Activated CD8-positive, alpha-beta memory T cell treated with anti-CD3 and anti-CD28 coated beads, Interleukin-2, amount 10 ng/mL, durations not matched to agents 7 days and 5 days (primary cell): ENCODE data around the gene SLC38A9. TPM values are rescaled to one million over a fixed set of nuclear protein-coding genes. Genes with fewer than 3 reads are reported as not detected.
A peak's percentile ranks its signal among the peaks of the same experiment; 100 is the strongest.
"Not testable (repeated sequence)": the region's sequence is repeated elsewhere in the genome, so short reads cannot be mapped to it uniquely, and the experiment has no call there.

Source experiments
- ATAC-seq: fragments of 150-1000 bp; cut with Tn5 transposase; one replicate; pipeline ENCODE4 v1.10.0; 2021; ENCODE audit warnings: moderate library complexity
- CTCF ChIA-PET: fragments of 350-600 bp; sonication (Branson Sonifier 250); formaldehyde crosslinking; loops from one replicate; lab custom pipeline; 2021; ENCODE audit warnings: antibody characterized with exemption; lab: Charles Lee
- DNase-seq: peaks from one replicate; pipeline ENCODE4 v3.0.0-alpha.2; 2020
- H3K27ac Mint-ChIP-seq: one replicate; pipeline ENCODE4 v1.8.0; 2021; ENCODE audit warnings: mild to moderate bottlenecking, mixed read lengths
- H3K27me3 Mint-ChIP-seq: one replicate; pipeline ENCODE4 v1.8.0; 2021; ENCODE audit warnings: mixed read lengths
- H3K36me3 Mint-ChIP-seq: one replicate; pipeline ENCODE4 v1.8.0; 2021; ENCODE audit warnings: mild to moderate bottlenecking, mixed read lengths
- H3K4me1 Mint-ChIP-seq: one replicate; pipeline ENCODE4 v1.8.0; 2021; ENCODE audit warnings: mixed read lengths
- H3K4me3 Mint-ChIP-seq: one replicate; pipeline ENCODE4 v1.8.0; 2021; ENCODE audit warnings: mild to moderate bottlenecking, moderate library complexity, mixed read lengths
- H3K9me3 Mint-ChIP-seq: one replicate; pipeline ENCODE4 v1.8.0; 2022; ENCODE audit warnings: low read depth, mixed read lengths
- total RNA-seq, 2 experiments: library from RNA; stranded (reverse); gene quantifications; one replicate each; pipeline ENCODE4 v1.2.3, GENCODE V29; 2021

The SLC38A9 gene
- total RNA-seq, 2 experiments from 2014 or later: 21.9 to 26.6 TPM

- H3K27me3 Mint-ChIP-seq: peaks cover 5% of the 10 kb centered on the region
- no peak for ATAC-seq
- H3K36me3 Mint-ChIP-seq: peaks cover 9% of the 10 kb centered on the region
- H3K9me3 Mint-ChIP-seq: peaks cover 2% of the 10 kb centered on the region
- no peak overlapping the region for H3K4me3 Mint-ChIP-seq
- no peak overlapping the region for H3K27ac Mint-ChIP-seq
- no peak for DNase-seq
- CTCF ChIA-PET: interaction anchor here (0.7 to 0.8 kb wide), 2 partner anchors 10 to 237 kb away, joined by 3 to 5 read pairs; no protein-coding TSS in a partner anchor
- H3K4me1 Mint-ChIP-seq: peaks cover 11% of the 10 kb centered on the region
Observed at GRCh38 chr5:55720188-55720703, 8.1 kb upstream of the SLC38A9 start.

- H3K9me3 Mint-ChIP-seq, ATAC-seq, DNase-seq, H3K4me1 Mint-ChIP-seq, H3K36me3 Mint-ChIP-seq, H3K27ac Mint-ChIP-seq, H3K27me3 Mint-ChIP-seq, H3K4me3 Mint-ChIP-seq, CTCF ChIA-PET: not testable (repeated sequence)
Observed at GRCh38 chr5:55719026-55719425, 6.9 kb upstream of the SLC38A9 start.

GRCh38 chr5:55715519-55716078 is 3.5 kb upstream of the SLC38A9 start:
- H3K9me3 Mint-ChIP-seq: peaks cover 2% of the 10 kb centered on the region
- no peak overlapping the region for H3K4me3 Mint-ChIP-seq
- peaks cover 5% of the 10 kb centered on the region for H3K27me3 Mint-ChIP-seq
- DNase-seq (no peak), ATAC-seq (no peak)
- CTCF ChIA-PET: no interaction called here
- H3K4me1 Mint-ChIP-seq: peaks cover 19% of the 10 kb centered on the region
- peaks cover 8% of the 10 kb centered on the region for H3K36me3 Mint-ChIP-seq
- no peak overlapping the region for H3K27ac Mint-ChIP-seq

GRCh38 chr5:55714749-55715148 is 2.6 kb upstream of the SLC38A9 start:
- H3K4me1 Mint-ChIP-seq: peaks cover 19% of the 10 kb centered on the region
- CTCF ChIA-PET: no interaction called here

GRCh38 chr5:55714339-55714738 is 2.2 kb upstream of the SLC38A9 start:
- ATAC-seq: no peak
- Mint-ChIP-seq H3K27me3 (no peaks in the 10 kb centered on the region), H3K36me3 (peaks cover 8% of the 10 kb centered on the region), H3K27ac (no peak overlapping the region), H3K9me3 (peaks cover 2% of the 10 kb centered on the region), H3K4me3 (no peak overlapping the region), H3K4me1 (peaks cover 19% of the 10 kb centered on the region)
- CTCF ChIA-PET: no interaction called here
- DNase-seq: no peak

More at GRCh38 chr5:55714749-55715148, 2.6 kb upstream of the SLC38A9 start:
- DNase-seq (no peak), ATAC-seq (no peak)
- H3K4me3 Mint-ChIP-seq: no peak overlapping the region
- no peak overlapping the region for H3K27ac Mint-ChIP-seq
- peaks cover 8% of the 10 kb centered on the region for H3K36me3 Mint-ChIP-seq
- H3K27me3 Mint-ChIP-seq: no peaks in the 10 kb centered on the region
- H3K9me3 Mint-ChIP-seq: peaks cover 2% of the 10 kb centered on the region

GRCh38 chr5:55713871-55714270 is 1.7 kb upstream of the SLC38A9 start:
- Mint-ChIP-seq H3K27ac (no peak overlapping the region), H3K4me1 (peaks cover 23% of the 10 kb centered on the region), H3K4me3 (no peak overlapping the region), H3K36me3 (peaks cover 8% of the 10 kb centered on the region), H3K9me3 (no peaks in the 10 kb centered on the region), H3K27me3 (no peaks in the 10 kb centered on the region)
- no peak for DNase-seq
- ATAC-seq: no peak
- CTCF ChIA-PET: no interaction called here

- ATAC-seq (no peak), DNase-seq (peak; percentile 42)
- Mint-ChIP-seq H3K27ac (peak overlapping the region; percentile 89), H3K27me3 (no peaks in the 10 kb centered on the region), H3K4me1 (peaks cover 31% of the 10 kb centered on the region), H3K36me3 (peaks cover 16% of the 10 kb centered on the region), H3K9me3 (no peaks in the 10 kb centered on the region), H3K4me3 (peak overlapping the region; percentile 100)
- CTCF ChIA-PET: no interaction called here
Observed at GRCh38 chr5:55711507-55712022, 559 bp downstream of the SLC38A9 start.

GRCh38 chr5:55708732-55709131 is 3.4 kb downstream of the SLC38A9 start:
- ATAC-seq (no peak), DNase-seq (no peak)
- Mint-ChIP-seq H3K27ac (no peak overlapping the region), H3K4me1 (peaks cover 29% of the 10 kb centered on the region), H3K27me3 (no peaks in the 10 kb centered on the region), H3K4me3 (no peak overlapping the region), H3K9me3 (no peaks in the 10 kb centered on the region), H3K36me3 (peaks cover 15% of the 10 kb centered on the region)
- CTCF ChIA-PET: interaction anchor here (0.9 kb wide), 1 partner anchor 55 kb away, joined by 3 read pairs; no protein-coding TSS in a partner anchor

GRCh38 chr5:55706230-55706629 is 5.9 kb downstream of the SLC38A9 start:
- H3K27ac Mint-ChIP-seq: no peak overlapping the region
- no peak overlapping the region for H3K4me3 Mint-ChIP-seq
- no peaks in the 10 kb centered on the region for H3K27me3 Mint-ChIP-seq

GRCh38 chr5:55702598-55703345 is 9.4 kb downstream of the SLC38A9 start:
- H3K27ac Mint-ChIP-seq: no peak overlapping the region
- no peaks in the 10 kb centered on the region for H3K9me3 Mint-ChIP-seq
- peaks cover 23% of the 10 kb centered on the region for H3K4me1 Mint-ChIP-seq
- ATAC-seq (no peak), DNase-seq (no peak)
- peaks cover 17% of the 10 kb centered on the region for H3K36me3 Mint-ChIP-seq
- CTCF ChIA-PET: interaction anchor here (0.6 kb wide), 1 partner anchor 8 kb away, joined by 3 read pairs; no protein-coding TSS in a partner anchor
- H3K27me3 Mint-ChIP-seq: no peaks in the 10 kb centered on the region
- no peak overlapping the region for H3K4me3 Mint-ChIP-seq

More at GRCh38 chr5:55706230-55706629, 5.9 kb downstream of the SLC38A9 start:
- CTCF ChIA-PET: interaction anchor here (1.3 kb wide), 1 partner anchor 14 kb away, joined by 3 read pairs; no protein-coding TSS in a partner anchor
- Mint-ChIP-seq H3K4me1 (peaks cover 23% of the 10 kb centered on the region), H3K36me3 (peaks cover 21% of the 10 kb centered on the region), H3K9me3 (no peaks in the 10 kb centered on the region)
- DNase-seq (no peak), ATAC-seq (no peak)

- Mint-ChIP-seq H3K27ac (no peak overlapping the region), H3K4me1 (peaks cover 19% of the 10 kb centered on the region), H3K36me3 (peaks cover 17% of the 10 kb centered on the region), H3K4me3 (no peak overlapping the region), H3K9me3 (no peaks in the 10 kb centered on the region), H3K27me3 (no peaks in the 10 kb centered on the region)
- DNase-seq (no peak), ATAC-seq (peak; percentile 49)
- CTCF ChIA-PET: interaction anchor here (0.6 to 1.4 kb wide), 2 partner anchors 9 to 296 kb away, joined by 3 read pairs; no protein-coding TSS in a partner anchor
Observed at GRCh38 chr5:55701462-55702103, 10.5 kb downstream of the SLC38A9 start.

GRCh38 chr5:55700745-55701144 is 11.4 kb downstream of the SLC38A9 start:
- Mint-ChIP-seq H3K9me3 (no peaks in the 10 kb centered on the region), H3K4me1 (peaks cover 19% of the 10 kb centered on the region), H3K27me3 (no peaks in the 10 kb centered on the region), H3K27ac (no peak overlapping the region), H3K4me3 (no peak overlapping the region), H3K36me3 (peaks cover 17% of the 10 kb centered on the region)
- no peak for DNase-seq
- ATAC-seq: no peak
- CTCF ChIA-PET: interaction anchor here (1.4 kb wide), 1 partner anchor 295 kb away, joined by 3 read pairs; no protein-coding TSS in a partner anchor
